ENCODE results near the gene PSME3IP1.
"Not testable (repeated sequence)": the region's sequence is repeated elsewhere in the genome, so short reads cannot be mapped to it uniquely, and the experiment has no call there.

The PSME3IP1 gene

DNA sequence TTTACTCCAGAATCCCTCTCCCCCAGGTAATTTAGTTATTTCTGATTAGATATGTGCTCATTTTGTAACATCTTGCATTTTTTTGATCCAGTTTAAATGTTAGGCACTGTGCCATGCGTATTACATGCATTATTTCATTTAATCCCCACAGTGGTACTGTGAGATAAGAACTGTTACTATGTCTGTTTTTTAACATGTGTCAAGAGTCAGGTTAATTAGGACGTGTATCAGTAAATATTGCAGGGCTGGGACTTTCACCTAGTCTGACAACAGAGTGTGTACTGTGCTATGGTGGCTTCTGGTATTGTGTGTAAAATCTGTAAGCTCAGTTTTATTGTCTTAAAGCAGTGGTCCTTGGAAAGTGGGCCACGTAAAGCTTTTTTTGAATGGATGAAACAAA, 10.9 kb upstream of the PSME3IP1 start:
- DNase-seq = no peak

DNA sequence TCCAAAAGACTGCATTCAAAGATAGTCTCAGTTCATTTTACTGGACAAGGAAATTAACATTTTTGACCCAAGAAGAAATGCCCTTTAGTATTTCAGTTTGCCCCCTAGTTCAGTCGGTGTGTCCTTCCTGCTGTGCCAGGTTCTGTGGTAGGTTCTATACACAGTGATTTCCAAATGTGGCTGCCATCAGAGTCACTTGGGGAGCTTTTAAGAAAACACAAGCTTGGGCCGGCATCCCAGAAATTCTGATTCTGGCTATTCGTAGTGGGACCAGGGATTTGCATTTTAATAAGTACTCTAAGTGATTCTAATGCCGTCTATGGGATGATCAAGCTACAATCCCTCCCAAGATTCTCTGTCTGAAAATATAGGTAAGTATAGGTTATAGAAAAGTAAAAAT, 10.4 kb upstream of the PSME3IP1 start:
- no peak for DNase-seq

DNA sequence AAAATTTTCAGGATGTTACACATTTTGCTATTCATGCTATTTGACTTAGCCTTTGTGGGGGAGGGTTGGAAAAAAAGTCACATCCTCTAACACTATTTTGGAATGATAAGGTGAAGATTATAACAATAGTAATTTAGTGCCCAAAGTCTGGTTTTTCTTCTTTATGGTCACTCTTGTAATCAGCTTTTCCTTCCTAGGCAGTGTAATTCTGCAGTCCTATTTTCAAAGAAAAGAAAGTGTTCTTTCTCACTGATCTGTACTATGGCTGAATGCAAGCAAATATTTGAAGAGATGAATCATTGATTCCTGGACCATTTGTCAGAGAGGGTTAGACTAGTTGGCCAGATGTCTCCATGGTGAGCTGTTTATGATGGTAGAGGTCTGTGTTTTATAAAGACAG, 8.7 kb upstream of the PSME3IP1 start:
- DNase-seq = no peak

- DNase-seq = no peak
Measured at GRCh38 chr16:57192720-57193486, 7.1 kb upstream of the PSME3IP1 start.

- no peak for DNase-seq
Measured at GRCh38 chr16:57192146-57192545, 6.3 kb upstream of the PSME3IP1 start.

- no peak for DNase-seq
Measured at GRCh38 chr16:57191056-57191571, 5.3 kb upstream of the PSME3IP1 start.

- DNase-seq = no peak
Measured at GRCh38 chr16:57190136-57190535, 4.3 kb upstream of the PSME3IP1 start.

DNA sequence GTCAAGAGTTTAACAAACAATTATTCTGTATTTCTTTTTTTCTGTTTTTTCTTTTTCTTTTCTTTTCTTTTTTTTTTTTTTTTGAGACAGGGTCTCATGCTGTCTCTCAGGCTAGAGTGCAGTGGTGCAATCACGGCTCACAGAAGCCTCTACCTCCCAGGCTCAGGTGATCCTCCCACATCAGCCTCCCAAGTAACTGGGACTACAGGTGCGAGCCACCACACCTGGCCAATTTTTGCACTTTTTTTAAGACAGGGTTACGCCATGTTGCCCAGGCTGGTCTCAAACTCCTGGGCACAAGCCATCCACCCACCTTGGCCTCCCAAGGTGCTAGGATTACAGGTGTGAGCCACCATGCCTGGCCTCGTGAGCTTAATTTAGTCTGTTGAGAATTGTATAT, 3.7 kb upstream of the PSME3IP1 start:
- DNase-seq = not testable (repeated sequence)

- DNase-seq = no peak
Measured at GRCh38 chr16:57188711-57189002, 2.8 kb upstream of the PSME3IP1 start.

- not testable (repeated sequence) for DNase-seq
Measured at GRCh38 chr16:57187902-57188710, 2.3 kb upstream of the PSME3IP1 start.

DNA sequence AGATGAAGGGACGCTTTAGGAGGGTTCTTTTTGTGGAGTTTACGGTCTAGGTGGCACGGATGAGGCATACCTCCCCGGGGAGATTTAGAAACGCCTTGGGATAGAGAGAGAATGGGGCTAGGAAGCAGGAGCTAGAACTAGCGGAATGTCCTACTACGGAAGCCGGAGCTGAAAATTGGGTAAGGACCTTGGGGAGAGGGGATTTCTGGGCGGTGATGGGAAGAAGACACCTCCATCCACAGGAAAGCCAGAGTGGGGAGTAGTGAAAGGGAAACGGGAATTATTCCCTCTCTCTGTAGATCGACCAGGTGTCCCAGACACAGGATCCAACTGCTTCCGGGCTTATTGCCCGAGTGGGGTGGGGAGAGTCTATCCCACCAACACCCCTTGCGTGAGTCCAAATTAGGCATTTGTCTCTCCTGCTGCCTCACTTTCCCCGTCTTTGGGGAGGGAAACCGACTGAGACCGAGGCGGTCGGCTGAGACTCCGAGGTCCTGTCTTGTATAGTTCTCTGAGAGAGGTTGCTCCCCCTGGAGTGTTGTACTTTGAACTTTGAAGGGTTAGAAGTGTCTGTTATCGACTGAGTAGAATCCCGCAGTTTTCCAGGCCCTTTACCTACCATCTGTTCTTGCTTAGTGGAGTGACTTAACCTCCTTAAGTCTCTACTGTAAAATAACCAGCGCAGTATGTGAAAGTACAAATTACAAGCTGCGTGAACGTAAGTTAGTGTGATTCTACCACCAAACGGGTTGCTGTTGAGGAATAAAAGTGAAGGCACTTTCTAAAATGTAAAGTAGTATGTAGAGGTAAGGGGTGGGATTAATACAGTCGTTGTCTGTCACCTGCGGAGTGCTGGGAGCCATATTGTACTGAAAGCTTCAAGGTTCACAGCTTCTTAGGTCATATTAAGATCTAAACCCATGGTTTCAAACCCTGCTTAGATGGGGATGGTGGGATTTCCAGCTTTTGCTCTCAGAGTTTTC, 1.3 kb upstream of the PSME3IP1 start:
- no peak for DNase-seq

DNA sequence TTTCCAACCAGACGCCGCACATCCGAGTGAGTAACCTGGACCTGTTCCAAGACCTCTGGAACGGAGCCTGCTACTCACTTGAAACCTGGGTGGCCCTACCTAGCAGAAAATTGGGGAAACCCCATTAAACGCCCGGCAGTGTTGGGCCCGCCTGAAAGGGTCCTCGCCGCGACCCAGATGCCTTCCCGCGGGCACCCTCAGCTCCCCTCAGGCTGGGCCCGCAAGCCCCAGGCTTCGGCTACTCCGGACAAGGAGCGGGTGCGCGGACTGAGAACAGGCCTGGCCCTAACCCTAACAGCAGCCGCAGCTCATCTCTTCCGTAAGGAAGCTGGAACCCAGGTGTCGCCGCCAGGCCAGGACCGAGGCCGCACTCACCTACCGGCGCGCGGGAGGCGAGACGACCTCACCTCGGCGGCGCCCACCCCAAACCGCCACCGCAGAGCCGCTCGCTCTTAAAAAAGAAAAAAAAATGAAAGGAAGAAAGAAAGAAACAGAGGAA, 344 bp downstream of the PSME3IP1 start:
- DNase-seq = no peak

DNA sequence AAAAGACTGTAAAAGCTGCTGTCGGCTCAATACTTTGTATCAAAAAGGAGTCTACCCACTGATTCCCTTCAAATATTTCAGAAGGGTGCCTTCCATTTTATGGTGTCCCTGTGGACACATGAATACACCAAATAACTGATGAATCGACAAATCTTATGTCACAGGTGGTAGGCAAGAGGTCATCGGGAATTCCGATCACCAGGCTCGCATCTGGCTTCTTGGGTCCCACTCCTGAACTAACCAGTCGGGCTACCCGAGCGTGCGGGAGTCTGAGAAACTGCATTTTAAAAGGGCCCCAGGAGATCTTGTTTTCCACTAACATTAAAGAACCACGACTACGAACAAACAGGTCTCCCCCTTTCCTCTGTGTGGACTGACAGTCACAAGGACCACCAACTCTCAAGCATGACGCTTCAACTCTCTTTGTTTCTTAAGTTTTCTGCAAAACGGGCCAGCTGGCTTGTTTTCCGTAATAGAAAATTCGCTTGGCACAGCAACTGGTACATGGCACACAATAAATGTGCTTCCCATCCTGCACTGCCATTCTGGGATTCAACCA, 873 bp downstream of the PSME3IP1 start:
- no peak for DNase-seq

DNA sequence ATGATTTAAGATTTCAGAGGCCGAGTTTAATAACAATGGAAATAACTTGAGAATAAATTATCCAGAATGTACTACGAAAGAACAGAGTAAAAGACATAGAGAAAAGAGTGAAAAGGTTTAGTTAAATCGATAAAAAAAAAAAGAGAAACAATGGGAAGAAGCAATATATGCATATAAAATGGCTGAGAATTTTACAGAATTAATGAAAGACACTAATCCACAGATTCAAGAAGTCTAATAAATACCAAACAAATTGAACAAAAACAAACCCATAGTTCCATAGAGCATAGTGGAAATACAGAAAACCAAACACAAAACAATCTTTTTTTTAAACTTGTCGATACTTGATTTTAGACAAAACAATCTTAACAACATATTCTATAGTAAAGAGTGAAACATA, 1.7 kb downstream of the PSME3IP1 start:
- DNase-seq = no peak

DNA sequence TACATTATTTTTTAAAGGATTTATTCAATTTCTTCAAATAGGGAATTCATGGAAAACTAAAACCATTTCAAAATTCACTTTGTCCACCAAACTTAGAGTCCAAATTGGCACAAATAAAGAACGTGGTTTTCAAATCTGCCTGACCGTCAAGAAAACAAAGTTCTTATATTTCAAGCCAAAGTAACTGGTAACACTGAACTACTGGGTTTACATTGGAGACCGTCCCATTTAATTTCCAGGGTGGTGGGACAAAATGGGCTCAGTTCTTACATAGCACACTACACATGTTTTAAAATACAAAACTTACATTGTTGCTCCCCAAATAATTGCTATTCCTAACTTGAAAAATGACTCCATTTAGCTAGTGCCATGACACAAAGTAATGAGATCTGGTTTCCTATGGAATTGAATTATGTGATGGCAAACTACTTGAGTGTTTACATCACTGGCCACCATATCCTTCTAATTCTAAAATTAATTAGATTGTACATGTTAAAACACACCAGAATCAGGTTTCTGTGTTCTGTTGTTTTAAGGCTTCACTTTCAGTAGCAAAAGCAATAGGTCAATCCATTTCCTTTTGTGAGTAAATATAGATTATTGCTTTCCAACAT, 6.5 kb downstream of the PSME3IP1 start:
- no peak for DNase-seq

DNA sequence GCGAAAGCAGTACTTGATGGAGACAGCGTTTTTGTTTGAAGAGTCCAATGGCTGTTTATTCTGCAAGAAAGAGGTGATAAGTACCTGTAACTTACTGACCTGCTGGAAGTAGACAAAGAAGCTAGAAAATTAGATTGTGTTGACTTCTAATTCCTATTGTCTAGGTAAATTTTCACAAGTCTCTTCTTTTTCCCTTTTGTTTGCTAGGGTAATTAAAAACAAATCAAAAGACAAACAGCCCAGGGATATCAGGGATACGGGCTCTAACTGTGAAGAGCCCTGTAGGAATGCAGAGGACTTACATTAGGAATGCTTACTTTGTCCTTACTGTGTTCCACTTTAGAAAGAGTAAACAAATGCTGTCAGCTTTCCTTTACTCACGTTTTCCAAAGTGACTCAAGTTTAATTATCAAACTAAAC, 7.0 kb downstream of the PSME3IP1 start:
- DNase-seq = no peak

DNA sequence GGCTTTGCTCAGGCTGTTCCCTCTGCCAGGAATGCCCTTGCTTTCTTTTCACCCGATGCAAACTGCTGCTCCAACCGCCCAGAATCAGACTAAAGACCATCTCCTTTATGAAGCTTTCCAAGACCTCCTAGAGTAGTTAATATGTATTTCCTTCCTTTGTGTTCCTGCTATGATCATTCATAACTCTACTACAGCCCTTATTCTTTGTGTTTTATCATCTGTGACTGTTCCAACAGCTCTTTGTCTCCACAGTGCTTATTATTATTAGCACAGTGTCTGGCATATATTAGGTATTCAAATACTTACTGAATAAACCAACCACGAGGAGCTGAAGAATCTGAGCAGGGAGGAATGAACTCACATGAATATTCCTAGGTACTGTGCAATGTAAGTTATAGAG, 7.6 kb downstream of the PSME3IP1 start:
- DNase-seq = no peak

GRCh38 chr16:57175896-57176295, 9.9 kb downstream of the PSME3IP1 start:
- DNase-seq = no peak

DNA sequence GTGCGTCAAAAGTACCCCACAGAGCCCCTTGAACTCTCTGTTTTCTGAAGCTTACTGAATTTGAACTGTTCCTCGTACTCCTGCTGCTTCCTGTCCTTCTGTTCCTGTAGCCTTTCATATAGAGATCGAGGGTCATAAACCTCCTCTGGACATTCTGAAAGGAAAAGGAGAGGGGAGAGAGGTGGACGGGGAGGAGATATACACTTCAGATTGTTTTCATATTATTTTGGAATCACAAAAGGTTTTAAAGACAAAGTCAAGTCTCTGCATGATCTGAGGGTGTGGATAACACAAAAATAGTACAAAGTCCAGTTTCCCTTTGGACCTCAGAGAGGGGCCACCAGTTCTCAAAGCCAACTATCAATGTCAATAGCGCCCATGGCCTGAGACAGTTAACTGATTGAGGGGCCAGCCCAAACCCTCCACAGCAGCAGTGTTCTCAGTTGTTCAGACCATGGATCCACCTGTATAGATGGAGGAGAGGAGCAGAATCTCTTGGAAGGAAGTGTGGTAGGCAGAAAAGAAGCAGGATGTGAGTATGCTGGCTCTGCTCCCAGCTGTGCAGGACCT, 13.0 kb downstream of the PSME3IP1 start:
- no peak for DNase-seq

DNA sequence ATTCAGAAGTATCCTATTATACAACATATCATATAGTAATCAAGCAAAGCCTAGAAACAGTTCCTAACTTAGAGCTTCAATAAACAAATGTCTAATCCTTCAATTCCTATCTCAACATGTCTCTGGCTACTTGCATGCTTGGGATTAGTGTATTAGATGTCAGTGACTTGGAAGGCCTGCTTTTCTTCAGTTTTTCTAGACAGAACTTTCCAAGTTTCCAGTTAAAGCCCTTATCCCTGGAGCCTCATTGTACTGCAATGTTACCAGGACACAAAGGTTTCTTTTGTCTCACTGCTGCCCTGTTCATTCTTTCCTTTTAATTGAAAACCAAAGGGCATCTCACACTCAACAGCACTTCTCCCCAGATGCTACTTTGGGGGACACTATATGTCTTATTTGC, 16.5 kb downstream of the PSME3IP1 start:
- no peak for DNase-seq

- DNase-seq = peak; percentile 30
Measured at GRCh38 chr16:57167953-57168352, 17.9 kb downstream of the PSME3IP1 start.

- DNase-seq = no peak
Measured at GRCh38 chr16:57167538-57167937, 18.3 kb downstream of the PSME3IP1 start.

All from NCI-H2171 (cell line).